M059J (cell line): ENCODE measurements around the gene PODXL. TPM values are rescaled to one million over a fixed set of nuclear protein-coding genes. Genes with fewer than 3 reads are reported as not detected.

Source experiments
- DNase-seq: peaks from one replicate; pipeline ENCODE4 v3.0.0-alpha.2; 2012; ENCODE audit warnings: low read depth
- total RNA-seq: library from RNA; depleted of rRNA; stranded (reverse); fragments of >200 nt; shearing (Covaris generic); gene quantifications from 2 replicates; pipeline ENCODE4 v1.2.3, GENCODE V29; 2014

The PODXL gene
- total RNA-seq, 1 experiment from 2014 or later = 50.6 TPM

GRCh38 chr7:131511774-131512535 lies 44.5 kb downstream of the PODXL start:
- DNase-seq = no peak

DNA sequence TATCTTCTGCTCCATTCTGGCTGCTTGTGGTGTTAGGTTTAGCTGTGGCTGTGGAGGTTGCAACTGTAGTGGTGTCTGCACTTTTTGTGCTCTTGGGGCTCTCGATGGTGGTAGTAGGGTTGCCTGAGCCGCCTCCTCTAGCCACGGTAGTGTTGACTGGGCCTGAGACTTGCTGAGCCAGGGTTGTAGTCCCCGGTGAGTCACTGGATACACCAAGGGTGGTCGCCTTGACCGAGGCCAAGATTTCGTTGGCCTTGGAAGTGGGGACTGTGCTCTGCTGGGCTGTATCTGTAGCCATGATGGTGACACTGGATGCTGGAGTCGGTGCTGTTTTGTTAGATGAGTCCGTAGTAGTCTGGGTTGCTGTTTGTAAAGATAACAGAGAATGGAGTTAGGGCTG lies 45.4 kb downstream of the PODXL start:
- no peak for DNase-seq

DNA sequence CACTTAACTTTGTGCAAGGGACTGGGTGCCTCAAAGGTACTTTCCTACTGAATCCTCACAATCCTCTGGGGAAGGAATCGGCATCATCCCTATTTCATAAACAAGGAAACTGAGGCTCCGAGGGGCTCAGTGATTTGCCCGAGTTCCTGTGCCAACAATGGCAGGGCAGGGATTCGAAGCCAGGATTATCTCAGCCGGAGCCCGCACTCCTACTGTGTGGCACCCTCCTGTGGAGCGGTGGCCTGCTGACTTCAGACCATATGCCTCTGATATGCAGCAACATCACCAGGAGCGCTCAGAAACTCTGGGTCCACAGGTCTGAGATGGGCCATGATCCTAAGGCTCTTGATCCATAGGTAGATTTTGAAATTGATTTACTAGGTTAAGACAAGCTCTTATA lies 46.6 kb downstream of the PODXL start:
- no peak for DNase-seq

GRCh38 chr7:131508754-131509486 lies 47.5 kb downstream of the PODXL start:
- no peak for DNase-seq

DNA sequence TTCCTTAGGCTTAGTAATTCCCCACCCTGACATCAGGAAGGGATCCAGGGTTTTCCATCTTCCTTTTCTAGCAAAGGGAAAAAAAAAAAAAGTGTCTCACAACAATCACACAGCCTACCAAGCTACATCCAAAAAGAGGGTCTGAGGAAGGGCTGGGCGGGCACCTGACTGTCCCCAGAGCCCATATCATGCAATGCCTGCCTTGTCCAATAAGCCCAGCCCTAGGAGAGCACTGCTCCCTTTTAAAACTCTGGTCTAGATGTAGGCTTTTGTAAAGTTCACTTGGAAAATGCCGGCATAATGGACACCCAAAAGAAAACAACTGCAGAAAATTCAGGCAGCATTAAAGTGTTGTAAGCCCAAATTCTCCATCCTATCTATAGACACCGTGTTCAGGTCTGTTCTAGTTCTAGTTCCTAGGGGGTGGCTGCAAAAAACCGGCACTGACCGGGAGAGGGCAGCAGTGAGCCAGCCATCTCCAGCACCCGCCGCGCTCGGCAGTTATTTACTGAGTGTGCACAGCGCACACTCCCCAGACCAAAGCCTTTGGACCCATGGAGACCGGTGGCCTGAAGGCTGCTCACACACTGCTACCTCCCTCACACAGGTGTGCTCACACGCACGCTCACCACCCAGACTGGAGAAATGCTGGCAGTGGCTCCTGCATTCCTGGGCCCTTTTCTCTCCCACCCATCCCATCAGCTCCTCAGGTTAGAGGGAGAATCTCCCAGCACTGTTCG lies 48.7 kb downstream of the PODXL start:
- peak; percentile 71 for DNase-seq

DNA sequence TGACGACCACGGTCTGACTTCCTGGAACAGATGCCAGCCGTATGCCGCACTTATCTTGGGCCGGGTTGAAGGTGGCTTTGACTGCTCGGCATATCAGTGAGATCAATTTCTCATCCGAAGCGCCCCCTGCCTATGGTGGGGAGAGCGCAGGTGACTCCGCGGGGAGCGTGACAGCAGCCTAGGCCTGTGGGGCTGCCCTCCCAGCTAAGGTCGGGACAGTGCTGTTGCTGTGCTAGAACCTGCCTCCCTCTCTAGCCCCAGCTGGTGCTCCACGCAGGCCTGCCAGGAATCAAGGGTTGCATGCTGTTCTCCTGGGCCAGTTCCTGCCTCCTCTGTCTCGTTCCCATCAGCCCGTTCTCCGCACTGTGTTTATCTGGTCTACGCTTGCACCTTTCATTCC lies 49.8 kb downstream of the PODXL start:
- no peak for DNase-seq

GRCh38 chr7:131505636-131506557 lies 50.5 kb downstream of the PODXL start:
- no peak for DNase-seq

- peak; percentile 34 for DNase-seq
Observed at GRCh38 chr7:131505037-131505620, 51.3 kb downstream of the PODXL start.

DNA sequence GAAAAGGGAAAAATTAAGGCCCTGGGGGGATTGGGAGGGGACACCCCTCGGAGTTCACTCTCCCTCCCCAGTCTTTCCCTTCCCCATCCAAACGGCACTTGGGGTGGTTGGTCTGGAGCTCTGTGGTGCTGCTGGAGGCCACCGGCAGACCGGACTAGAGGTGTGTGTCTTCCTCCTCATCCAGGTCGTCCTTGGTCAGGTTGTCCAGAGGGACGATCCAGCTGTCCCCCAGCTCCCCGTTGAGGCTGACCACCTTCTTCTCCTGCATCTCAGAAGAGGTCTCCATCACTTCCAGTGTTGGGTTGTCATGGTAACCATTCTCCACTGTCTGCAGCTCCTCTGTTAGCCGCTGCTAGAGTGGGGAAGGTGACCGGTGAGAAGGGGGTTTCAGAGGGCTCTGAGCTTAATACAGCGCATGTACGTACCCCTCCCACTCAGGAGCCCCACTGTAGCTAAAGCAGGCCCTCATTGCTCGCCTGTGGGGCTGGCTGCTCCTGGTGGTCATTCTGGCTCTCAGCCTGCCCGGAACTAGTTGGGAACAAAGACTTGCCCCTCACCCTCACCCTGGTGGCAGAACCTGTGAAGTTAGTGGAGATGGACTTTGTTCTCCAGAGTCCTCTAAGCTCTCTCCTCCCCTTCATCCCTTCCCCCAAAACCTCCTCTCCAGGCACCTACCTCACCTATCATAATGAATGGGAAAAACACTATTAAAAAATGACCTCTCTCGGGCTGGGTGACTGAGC lies 52.1 kb downstream of the PODXL start:
- DNase-seq = no peak

- no peak for DNase-seq
Observed at GRCh38 chr7:131503639-131504038, 52.8 kb downstream of the PODXL start.

DNA sequence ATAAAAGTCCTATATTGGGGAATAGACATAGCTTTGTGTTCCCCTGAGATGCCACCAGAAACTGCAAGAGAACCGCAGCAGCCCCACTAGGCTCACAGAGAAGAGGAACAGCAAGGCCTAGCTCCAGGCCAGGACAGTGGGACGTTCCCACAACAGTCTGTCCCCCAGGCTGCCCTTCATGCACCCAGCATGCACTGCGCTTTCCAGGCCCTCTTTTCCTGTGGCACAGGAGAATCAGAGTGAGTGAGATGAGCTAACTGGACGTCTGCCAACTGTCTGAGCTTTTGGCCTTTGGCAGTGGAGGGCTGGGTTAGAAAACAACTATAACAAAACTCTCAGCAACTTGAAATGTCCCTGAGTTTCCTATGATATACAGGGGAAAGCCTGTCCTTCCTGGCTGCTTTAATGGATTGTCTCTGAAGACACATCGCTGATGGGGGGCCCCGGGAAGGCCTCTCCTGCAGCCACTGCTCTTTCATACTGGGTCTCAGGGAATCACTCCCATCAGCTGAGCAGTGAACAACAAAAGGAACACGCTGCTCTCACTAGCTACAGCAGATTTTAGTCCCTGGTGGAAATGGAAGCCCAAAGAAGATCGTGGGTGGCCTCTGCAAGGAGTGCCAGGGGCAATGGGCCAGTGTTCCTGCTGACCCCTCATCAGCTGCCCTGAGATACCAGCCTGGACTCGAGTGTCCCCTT lies 53.5 kb downstream of the PODXL start:
- peak; percentile 75 for DNase-seq

- no peak for DNase-seq
Observed at GRCh38 chr7:131501930-131502685, 54.3 kb downstream of the PODXL start.

GRCh38 chr7:131501422-131501821 lies 55.0 kb downstream of the PODXL start:
- peak; percentile 85 for DNase-seq

GRCh38 chr7:131500357-131500756 lies 56.1 kb downstream of the PODXL start:
- no peak for DNase-seq

DNA sequence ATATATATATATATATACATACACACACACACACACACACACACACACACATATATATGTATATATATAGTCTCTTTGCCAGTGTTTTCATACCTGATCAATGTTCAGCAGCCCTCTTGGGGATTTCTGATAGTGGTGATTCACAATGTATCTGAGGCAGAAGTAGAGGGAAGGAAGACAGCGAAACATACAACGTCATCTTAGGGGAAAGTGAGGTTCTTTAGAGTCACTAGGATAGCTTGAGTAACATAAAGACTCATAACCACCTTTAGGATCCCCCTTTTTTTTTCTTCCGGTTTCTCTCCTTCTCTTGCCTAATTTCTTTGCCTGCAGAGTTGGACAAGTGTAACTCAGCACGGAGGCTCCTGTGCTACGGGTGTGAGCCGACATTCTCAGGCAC lies 56.6 kb downstream of the PODXL start:
- no peak for DNase-seq

DNA sequence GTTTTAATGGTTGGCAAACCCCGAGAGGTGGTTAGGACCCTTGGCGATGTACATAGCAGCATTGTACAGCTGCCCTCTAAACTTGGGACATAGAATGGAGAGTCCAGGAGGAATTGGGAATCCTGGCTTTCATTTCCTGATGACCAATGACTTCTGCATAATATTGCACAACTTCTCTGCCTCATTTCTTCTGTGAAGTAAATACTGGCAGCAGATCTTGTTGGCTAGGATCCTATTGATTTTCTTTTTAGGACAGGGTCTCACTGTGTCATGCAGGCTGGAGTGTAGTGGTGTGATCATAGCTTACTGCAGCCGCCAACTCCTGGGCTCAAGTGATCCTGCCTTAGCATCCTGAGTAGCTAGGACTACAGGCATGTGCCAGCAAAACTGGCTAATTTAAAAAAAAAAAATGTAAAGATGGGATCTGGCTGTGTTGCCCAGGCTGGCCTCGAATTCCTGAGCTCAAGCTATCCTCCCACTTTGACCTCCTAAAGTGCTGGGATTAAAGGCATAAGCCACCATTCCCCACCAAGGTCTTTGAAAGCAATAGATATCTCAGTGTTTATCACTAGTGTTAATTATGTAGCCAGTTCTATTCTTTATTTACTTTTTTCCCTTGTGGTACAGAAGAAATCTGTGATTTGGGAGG lies 58.1 kb downstream of the PODXL start:
- no peak for DNase-seq

- DNase-seq = no peak
Observed at GRCh38 chr7:131497454-131497853, 59.0 kb downstream of the PODXL start.

DNA sequence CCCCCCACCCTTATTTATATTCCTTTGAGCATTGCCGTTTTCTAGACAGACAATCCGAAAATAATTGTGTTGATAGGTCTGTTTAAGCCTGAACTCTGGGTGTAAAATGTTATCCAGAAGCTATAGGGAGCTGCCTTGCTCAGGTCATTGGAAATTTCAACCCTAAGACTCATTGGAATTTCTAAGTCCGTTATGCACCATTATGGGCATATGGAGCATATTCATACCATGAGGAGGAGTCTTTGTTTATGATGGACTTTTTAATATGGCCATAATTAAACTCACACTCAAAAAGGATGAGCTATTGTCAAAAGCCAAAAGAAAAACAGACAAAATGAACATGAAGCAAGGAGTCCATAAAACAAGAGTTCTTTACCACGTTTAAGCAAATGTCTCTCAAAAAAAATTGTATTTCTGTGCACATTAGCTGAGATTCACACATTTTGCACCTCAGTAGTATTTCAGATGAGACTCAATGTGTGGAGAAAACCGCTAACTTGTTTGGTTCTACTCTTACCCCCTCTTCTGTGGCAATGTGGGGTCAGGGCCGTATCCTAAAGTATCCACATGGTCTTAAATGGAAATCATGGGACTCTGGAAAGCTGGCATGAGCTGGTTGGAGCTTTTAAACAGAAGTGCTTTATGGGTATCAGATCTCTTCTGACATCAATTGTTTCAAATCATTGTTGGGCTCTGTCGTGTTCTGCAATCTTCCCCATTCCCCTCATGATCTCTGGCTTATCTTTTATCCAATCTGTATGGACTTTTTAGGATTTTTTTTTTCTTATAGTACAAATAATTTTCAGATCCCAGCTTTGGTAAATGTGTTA lies 60.5 kb downstream of the PODXL start:
- no peak for DNase-seq
